ENCODE results near the gene CTF1. TPM values are rescaled to one million over a fixed set of nuclear protein-coding genes. Genes with fewer than 3 reads are reported as not detected.

The CTF1 gene
- total and polyA plus RNA-seq, 10 of the 15 experiments (the other 5 are each of a cell fraction or from before 2014, with no cell fraction given): 0.04 to 0.46 (median 0.11) TPM; not detected in 3

GRCh38 chr16:30850246-30850645 is 46.2 kb upstream of the CTF1 start:
- TF ChIP-seq NR2C1 (IDR thresholded peaks at IDR 0.05): no peak
- no peak for TF ChIP-seq MEF2B (IDR thresholded peaks at IDR 0.05; ENCODE audit: partially characterized antibody, poor library complexity, severe bottlenecking)
- CTCF ChIA-PET: interaction anchor here (1.8 kb wide), 1 partner anchor 8 kb away, joined by 4 read pairs; no protein-coding TSS in a partner anchor
- no TSS peak for BruUV-seq (replicated peaks)
- in situ Hi-C loops (cut with MboI) (no loop called here), intact Hi-C loops (cut with micrococcal nuclease; ENCODE audit: unreplicated experiment) (no loop called here)
- no peak for FAIRE-seq
- H3K4me1 ChIP-seq (ENCODE audit: control insufficient read depth, insufficient read depth, low read length): no peaks in the 10 kb centered on the region
- H4K20me1 ChIP-seq (ENCODE audit: control insufficient read depth, insufficient read depth): no peaks in the 10 kb centered on the region
- 13% methylated on average over 1 of the region's 1 CpG for WGBS (ENCODE audit: insufficient coverage, insufficient replicate concordance, low lambda C conversion rate, missing lambda C conversion rate)
- no peaks in the 10 kb centered on the region for H3K79me2 ChIP-seq (ENCODE audit: control insufficient read depth, insufficient read depth, low read length)
- no peaks in the 10 kb centered on the region for H3K36me3 ChIP-seq (ENCODE audit: control insufficient read depth in 2 of 2, insufficient read depth in 2 of 2, low read length in 1 of 2)
- DNase-seq (ENCODE audit: low read depth, low spot score): no peak
- H3K4me3 ChIP-seq: no peak overlapping the region
- no peaks in the 10 kb centered on the region for H3K27me3 ChIP-seq (replicated peaks in 1 of 2; ENCODE audit: control insufficient read depth in 2 of 2, insufficient read depth in 2 of 2, low read length in 1 of 2)
- H3K9ac ChIP-seq (ENCODE audit: control insufficient read depth, insufficient read depth, low read length): no peak overlapping the region
- no peak overlapping the region for H3K4me2 ChIP-seq (ENCODE audit: control insufficient read depth, insufficient read depth)
- RAD21 ChIA-PET (ENCODE audit: unreplicated experiment): no interaction called here
- H2AFZ ChIP-seq (ENCODE audit: control insufficient read depth, low read depth, low read length): no peak overlapping the region
- no peak overlapping the region for H3K27ac ChIP-seq (ENCODE audit: control insufficient read depth, insufficient read depth)
- POLR2A ChIA-PET: interaction anchor here (0.9 kb wide), 1 partner anchor 17 kb away, joined by 3 read pairs; no protein-coding TSS in a partner anchor
- SMC1A ChIA-PET (ENCODE audit: uncharacterized antibody, unreplicated experiment): no interaction called here
- no peak for ATAC-seq
- no peaks in the 10 kb centered on the region for H3K9me3 ChIP-seq (replicated peaks; ENCODE audit: control insufficient read depth, insufficient read depth, low read length)

DNA sequence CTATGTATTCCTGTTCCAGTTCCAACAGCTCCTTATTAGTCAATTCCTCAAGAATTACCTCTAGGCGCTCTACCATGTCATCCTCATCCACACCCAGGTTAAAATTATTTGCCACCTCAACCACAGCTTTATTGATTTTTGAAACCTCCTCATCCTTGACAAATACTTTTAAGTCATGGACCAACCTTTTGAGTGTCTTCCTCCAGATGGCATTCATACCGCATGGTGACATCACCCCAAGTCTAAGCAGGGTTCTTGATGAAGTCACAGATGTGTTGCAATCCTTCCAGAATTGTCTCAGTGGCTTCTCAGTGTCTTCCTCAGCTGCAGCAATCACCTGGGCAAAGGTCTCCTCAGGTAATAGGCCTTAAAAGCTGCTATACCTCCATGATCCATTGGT is 42.7 kb upstream of the CTF1 start:
- no peak overlapping the region for H2AFZ ChIP-seq (ENCODE audit: control insufficient read depth, low read depth, low read length)
- no peak overlapping the region for H3K9ac ChIP-seq (ENCODE audit: control insufficient read depth, insufficient read depth, low read length)
- ATAC-seq: no peak
- POLR2A ChIA-PET: interaction anchor here (0.5 kb wide), 1 partner anchor 11 kb away, joined by 4 read pairs; no protein-coding TSS in a partner anchor
- no peak overlapping the region for H3K27ac ChIP-seq (ENCODE audit: control insufficient read depth, insufficient read depth)
- no peak overlapping the region for H3K4me2 ChIP-seq (ENCODE audit: control insufficient read depth, insufficient read depth)
- SMC1A ChIA-PET (ENCODE audit: uncharacterized antibody, unreplicated experiment): interaction anchor here (1.1 to 3.2 kb wide), 5 partner anchors 8 to 48 kb away, joined by 3 to 23 read pairs (median 4); no protein-coding TSS in a partner anchor
- no TSS peak for BruUV-seq (replicated peaks)
- no peaks in the 10 kb centered on the region for H4K20me1 ChIP-seq (ENCODE audit: control insufficient read depth, insufficient read depth)
- RAD21 ChIA-PET (ENCODE audit: unreplicated experiment): interaction anchor here (0.9 to 2.8 kb wide), 2 partner anchors 48 to 156 kb away, joined by 4 to 11 read pairs; no protein-coding TSS in a partner anchor
- H3K9me3 ChIP-seq (replicated peaks; ENCODE audit: control insufficient read depth, insufficient read depth, low read length): no peaks in the 10 kb centered on the region
- no peaks in the 10 kb centered on the region for H3K36me3 ChIP-seq (ENCODE audit: control insufficient read depth in 2 of 2, insufficient read depth in 2 of 2, low read length in 1 of 2)
- 98% methylated on average over 2 of the region's 2 CpGs for WGBS (ENCODE audit: insufficient coverage, insufficient replicate concordance, low lambda C conversion rate, missing lambda C conversion rate)
- no peaks in the 10 kb centered on the region for H3K4me1 ChIP-seq (ENCODE audit: control insufficient read depth, insufficient read depth, low read length)
- H3K27me3 ChIP-seq (replicated peaks in 1 of 2; ENCODE audit: control insufficient read depth in 2 of 2, insufficient read depth in 2 of 2, low read length in 1 of 2): no peaks in the 10 kb centered on the region
- H3K79me2 ChIP-seq (ENCODE audit: control insufficient read depth, insufficient read depth, low read length): no peaks in the 10 kb centered on the region
- FAIRE-seq: no peak
- DNase-seq (ENCODE audit: low read depth, low spot score): no peak
- intact Hi-C loops (cut with micrococcal nuclease; ENCODE audit: unreplicated experiment) (no loop called here), in situ Hi-C loops (cut with MboI) (no loop called here)
- no peak overlapping the region for H3K4me3 ChIP-seq
- CTCF ChIA-PET: interaction anchor here (1.2 to 5.5 kb wide), 6 partner anchors 9 to 88 kb away, joined by 3 to 36 read pairs (median 6); partner anchors contain the start of gene BCL7C
- TF ChIP-seq BRCA1 (IDR thresholded peaks at IDR 0.05; ENCODE audit: low read depth, low read length): no peak
- TF ChIP-seq HCFC1 (IDR thresholded peaks at IDR 0.05; ENCODE audit: low read length): no peak
- TF ChIP-seq, protein P1, sequence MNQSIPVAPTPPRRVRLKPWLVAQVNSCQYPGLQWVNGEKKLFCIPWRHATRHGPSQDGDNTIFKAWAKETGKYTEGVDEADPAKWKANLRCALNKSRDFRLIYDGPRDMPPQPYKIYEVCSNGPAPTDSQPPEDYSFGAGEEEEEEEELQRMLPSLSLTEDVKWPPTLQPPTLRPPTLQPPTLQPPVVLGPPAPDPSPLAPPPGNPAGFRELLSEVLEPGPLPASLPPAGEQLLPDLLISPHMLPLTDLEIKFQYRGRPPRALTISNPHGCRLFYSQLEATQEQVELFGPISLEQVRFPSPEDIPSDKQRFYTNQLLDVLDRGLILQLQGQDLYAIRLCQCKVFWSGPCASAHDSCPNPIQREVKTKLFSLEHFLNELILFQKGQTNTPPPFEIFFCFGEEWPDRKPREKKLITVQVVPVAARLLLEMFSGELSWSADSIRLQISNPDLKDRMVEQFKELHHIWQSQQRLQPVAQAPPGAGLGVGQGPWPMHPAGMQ (IDR thresholded peaks at IDR 0.05; ENCODE audit: borderline replicate concordance): no peak
- TF ChIP-seq YBX1 (IDR thresholded peaks at IDR 0.05): no peak
- no peak for TF ChIP-seq ZBTB40 (IDR thresholded peaks at IDR 0.05; ENCODE audit: borderline replicate concordance)
- no peak for TF ChIP-seq JUNB (IDR thresholded peaks at IDR 0.05)
- TF ChIP-seq HDGF (IDR thresholded peaks at IDR 0.05): no peak

Data from GM12878 (cell line).